DMS153 treated with DMSO at 0.1 percent for 48 hours (cell line): Measurements from ENCODE around the gene C9orf50.

Experiments
- DNase-seq: peaks from one replicate; lab custom pipeline; 2025; ENCODE audit not compliant: unreplicated experiment; lab: John Stamatoyannopoulos, UW

The C9orf50 gene

DNA sequence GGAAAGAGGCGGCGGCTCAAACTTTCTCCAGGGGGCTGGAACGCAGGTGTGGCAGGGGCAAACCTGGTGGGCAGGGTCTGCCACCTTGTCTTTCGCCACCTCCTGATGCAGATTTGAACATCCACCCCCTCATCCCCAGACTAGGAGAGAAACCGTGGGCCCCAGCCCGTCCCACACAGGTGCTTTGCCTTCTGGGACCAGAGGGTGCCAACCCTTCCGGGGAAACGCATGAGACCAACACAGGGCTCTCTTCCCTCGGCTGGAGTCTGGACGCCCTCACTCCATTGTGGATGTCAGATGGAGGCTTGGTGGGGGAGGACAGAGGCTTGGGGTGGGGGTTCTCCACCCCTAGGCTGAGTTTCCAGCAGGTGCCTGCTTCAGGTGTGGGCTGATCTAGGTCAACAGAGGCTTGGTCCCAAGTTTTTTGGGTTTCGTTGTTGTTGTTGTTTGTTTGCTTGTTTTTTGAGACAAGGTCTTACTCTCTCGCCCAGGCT, 9.5 kb downstream of the C9orf50 start:
- DNase-seq = no peak

- peak; percentile 49 for DNase-seq
Measured at GRCh38 chr9:129610473-129611306, 10.2 kb downstream of the C9orf50 start.

- DNase-seq = no peak
Measured at GRCh38 chr9:129610213-129610472, 10.8 kb downstream of the C9orf50 start.

DNA sequence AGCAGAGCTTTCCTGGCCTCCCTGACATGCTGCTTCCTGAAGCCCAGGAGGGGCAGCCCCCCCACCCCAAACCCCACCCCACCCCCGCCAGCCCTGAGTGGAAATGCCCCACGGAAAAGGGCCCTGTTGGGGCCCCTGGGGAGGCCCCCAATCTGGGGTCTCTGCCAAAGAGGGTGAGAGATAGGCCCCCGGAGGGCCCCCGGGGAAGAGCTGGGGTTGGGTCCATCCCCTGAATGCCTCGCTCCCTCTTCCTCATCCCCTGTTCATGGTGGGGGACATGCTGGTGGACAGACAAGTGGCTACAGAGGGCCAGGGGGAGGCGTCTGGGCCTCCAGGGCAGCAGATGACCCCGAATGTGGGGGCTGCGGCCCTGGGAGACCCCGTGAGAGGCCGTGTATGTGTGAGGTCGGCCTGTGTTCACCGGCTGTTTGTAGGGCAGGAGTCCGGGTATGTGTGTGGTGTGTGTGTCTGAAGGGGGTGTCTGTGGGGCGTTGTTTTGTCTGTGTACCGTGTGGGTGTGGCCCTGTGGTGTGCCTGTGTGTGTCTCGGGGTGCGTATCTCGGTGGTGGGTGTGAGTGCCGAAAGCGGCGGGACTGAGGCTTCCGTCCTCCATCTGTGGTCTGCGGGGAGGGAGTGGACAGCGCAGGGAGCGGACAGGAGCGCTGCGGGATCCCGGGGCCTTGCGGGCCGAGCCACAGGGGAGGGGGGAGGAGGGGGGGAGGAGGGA, 11.3 kb downstream of the C9orf50 start:
- no peak for DNase-seq

GRCh38 chr9:129608561-129609481, 12.1 kb downstream of the C9orf50 start:
- no peak for DNase-seq

- no peak for DNase-seq
Measured at GRCh38 chr9:129607027-129607387, 13.9 kb downstream of the C9orf50 start.

DNA sequence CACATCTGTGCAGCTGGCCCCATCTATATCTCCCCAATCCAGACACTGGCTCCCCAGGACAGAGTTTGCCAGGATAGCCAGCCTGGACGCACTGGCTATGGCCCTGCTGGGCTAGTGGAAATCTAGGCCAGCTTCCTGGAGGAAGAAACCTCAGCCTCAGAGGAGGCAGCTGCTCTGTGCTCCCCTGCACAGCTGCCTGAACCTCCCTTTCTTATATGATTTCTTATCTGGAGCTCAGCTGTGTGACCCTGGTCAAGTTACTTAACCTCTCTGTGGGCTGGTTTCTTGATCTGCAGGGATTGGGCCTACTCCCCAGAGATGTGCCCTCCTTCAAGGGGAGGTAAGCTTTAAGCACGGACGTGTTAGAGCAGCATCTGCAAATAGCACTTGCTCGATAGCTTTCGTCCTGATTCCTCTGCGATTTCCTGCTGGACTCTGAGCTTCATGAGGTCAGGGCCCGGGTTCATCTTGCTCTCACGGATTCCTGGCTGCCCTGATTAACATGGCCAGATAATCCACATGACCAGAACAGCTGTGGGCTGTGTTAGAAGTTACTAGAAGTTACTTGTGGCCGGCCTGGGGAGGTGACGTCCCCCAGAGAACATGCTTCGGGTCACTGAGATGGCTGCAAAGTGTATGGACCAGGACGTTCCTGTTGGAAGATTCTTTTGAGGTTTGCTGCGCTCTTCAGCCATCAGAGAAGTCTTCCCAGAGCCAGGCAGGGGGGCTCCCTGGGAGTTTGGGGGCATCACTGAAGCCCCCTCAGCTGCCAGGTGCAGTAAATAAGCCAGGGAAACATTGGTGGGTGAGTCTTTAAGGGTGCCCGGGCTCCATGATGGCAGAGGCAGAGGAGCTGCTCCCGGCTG, 14.5 kb downstream of the C9orf50 start:
- no peak for DNase-seq

GRCh38 chr9:129604766-129605163, 16.1 kb downstream of the C9orf50 start:
- peak; percentile 28 for DNase-seq

DNA sequence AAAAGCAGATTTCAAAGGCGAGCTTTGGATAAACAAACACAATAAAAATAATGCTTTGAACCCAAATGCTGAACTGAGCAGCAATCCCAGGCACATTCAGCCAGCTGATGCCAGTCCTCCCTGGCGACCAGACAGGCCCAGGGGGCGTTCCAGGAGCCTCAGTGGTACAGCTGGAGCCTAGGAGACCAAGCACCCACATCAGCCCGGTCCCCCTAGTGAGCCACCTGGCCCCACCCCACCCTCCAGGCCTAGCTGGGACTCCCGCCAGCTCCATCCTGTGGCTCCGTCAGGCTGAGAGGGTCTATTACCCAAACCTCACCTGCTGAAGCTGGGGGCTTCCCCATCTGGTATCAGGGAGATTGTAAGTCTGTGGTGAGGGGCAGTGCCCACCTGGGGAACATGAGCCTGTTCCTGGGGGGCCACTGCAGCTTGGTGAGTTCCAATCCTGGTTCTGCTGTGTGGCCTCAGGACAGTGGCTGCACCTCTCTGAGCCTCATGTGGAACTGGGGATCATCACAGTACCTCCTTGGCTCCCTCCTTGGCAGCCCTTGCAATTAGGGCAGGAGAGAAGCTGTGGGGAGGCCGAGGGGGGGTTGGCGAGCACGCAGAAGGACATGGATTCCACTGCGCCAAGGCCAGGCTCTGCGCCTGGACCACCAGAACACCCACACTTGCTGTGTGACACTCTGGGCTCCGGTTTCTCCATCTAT, 16.7 kb downstream of the C9orf50 start:
- no peak for DNase-seq

GRCh38 chr9:129602598-129603415, 18.1 kb downstream of the C9orf50 start:
- DNase-seq = no peak

GRCh38 chr9:129601082-129601674, 19.7 kb downstream of the C9orf50 start:
- no peak for DNase-seq

- DNase-seq = no peak
Measured at GRCh38 chr9:129598089-129598596, 22.8 kb downstream of the C9orf50 start.

DNA sequence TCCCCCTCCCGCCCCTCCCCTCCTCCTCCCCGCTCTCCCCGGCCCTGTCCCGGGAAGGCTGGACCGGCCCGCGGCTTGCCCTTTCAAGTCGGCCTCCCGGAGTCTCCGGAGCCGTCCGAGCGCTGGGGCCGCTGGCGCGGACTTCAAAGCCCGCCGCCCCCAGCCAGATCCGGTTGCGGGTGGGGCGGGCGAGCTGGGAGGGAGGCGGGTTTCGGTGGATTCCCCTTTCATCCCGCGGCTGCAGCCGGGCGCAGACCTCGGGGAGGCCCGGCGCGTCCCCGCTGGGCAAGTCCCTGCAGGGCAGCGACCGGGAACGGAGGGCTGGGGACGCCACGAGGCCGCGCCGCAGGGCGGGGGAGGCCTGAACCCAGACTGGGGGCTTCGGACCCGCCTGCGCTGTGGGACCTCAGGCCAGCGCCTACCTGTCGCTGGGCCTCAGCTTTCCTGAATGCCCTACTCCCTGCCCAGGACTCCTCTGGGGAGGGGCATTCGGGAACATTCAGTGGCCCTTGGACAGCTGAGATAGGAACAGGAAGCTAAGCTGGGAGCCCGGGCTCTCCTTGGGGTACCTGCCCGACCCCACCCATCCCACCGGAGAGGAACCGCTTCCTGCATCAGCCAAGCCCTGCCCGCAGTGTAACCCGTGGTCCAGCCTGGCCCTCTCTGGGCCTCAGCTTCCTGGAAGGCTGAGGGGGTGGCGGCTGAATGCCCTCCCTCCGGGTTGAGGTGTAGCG, 23.4 kb downstream of the C9orf50 start:
- no peak for DNase-seq

DNA sequence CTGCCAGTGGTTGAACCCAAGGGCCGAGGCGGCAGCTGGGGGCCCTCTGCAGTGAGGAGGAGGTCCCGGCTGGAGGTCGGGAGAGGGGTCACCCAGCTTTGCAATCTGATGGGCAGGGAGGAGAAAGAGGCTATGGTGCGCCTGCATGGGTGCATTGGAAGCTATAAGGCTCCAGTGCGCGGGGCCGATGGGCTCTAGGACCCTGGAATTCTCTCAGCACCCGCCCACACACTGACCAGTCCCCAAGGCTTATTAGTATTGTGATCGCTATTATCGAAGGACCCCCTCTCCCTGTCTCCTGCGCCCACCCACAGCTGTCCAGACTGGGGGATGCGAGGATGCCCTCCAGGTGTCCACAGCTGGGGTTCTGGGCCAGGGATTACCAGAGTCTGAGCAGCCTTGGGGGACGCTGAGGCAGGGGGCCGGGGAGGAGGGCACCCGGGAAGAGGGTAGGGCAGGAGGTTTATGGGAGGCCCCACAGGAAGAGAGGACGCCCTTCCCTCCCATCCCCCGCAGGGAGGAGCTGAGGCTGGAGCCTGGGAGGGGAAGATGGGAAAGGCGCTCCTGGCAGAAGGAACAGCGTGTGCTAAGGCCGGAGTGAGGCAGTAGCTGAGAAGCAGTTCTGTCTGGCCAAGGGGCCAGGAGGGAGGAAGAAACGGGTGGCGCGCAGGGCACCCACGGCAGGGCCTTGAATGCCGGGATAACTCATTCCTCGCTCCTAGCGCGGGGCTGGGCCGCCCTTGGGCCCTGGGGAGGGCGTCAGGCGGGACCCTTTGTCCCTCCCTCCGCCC, 24.2 kb downstream of the C9orf50 start:
- no peak for DNase-seq

DNA sequence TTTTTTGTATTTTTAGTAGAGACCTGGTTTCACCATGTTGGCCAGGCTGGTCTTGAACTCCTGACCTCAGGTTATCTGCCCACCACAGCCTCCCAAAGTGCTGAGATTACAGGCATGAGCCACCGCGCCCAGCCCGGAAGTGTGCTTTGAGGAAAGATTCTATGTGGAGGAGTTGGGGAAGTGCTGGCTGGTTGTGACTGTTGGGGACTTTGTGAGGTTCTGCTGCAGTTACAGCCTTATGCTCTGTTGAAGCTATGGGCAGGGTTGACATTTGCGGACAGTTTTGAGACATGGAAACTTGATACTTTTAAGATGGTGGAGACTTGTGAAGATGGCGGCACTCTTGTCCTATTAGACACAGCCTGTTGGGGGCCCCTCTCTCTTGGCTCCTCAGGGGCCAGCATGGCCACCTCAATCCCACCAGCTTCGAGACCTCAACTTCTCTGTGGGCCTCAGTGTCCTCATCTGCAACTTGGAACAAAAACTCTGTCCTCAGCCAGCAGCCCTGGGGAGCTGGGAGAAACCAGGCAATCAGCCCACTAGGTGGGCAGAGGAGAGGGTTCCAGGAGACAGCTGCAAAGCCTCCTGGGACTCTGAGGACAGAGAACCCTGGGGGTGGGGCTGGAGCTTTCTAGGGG, 24.9 kb downstream of the C9orf50 start:
- no peak for DNase-seq

GRCh38 chr9:129595311-129595741, 25.6 kb downstream of the C9orf50 start:
- DNase-seq = no peak
